Body of pancreas (tissue), 4 donors: ENCODE results near the gene LAMA4.

ENCODE experiments used
- CTCF ChIP-seq, 7 experiments: fragments of 450-650 bp in 4 of 7; fragments of 200-600 bp in 3 of 7; sonication (generic) in 3 of 7; IDR thresholded peaks; one replicate each; pipeline ENCODE4 v1.5.1; 2016 to 2019; ENCODE audit warnings: antibody characterized with exemption in 7 of 7
- POLR2A ChIP-seq, 3 donors: fragments of 450-650 bp; IDR thresholded peaks; one replicate each; pipeline ENCODE4 v1.6.1; 2016; ENCODE audit warnings: antibody characterized with exemption in 3 of 3, mild to moderate bottlenecking in 2 of 3

GRCh38 chr6:112269979-112270566, 15.7 kb upstream of the LAMA4 start:
- TF ChIP-seq CTCF (IDR thresholded peaks at IDR 0.05): no peak
- no peak for TF ChIP-seq POLR2A (IDR thresholded peaks at IDR 0.05)
